ENCODE data around the gene FAM53B. TPM values are rescaled to one million over a fixed set of nuclear protein-coding genes. Genes with fewer than 3 reads are reported as not detected.

FAM53B gene
- total RNA-seq, 2 experiments from 2014 or later: 13.3 to 13.9 TPM

DNA sequence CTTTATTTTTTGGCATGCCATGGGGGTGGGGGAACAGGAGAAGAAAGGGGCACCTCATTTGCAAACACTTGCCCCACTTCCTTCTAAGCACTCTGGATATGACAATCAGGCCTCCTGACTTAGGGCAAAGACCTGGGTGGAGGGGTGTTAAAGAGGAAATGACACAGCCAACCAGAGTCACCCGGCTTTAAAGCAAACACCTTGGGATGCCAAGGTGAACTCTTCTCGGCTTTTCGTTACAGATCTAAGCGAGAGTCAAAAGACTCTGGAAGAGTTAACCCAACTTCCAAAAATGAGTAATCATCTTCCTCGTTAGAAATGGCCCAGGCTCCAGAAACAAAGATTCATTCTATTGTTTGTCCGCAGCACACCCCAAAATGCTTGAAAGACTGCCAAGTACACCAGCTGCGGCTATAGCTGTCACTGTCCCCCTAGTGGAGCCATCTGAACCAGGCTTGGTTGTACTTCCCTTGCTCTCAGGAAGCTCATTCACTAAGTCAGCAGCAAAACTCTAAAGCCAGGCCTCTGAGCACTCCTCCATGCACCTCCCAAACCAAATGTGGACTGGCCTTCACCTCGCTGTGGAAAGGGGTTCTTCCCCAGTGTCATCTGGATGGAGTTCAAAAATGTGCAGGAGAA lies 24.8 kb downstream of the FAM53B start:
- Mint-ChIP-seq H3K27ac (peak overlapping the region; percentile 95), H3K4me3 (peak overlapping the region; percentile 68), H3K4me1 (peaks cover 95% of the 10 kb centered on the region), H3K36me3 (ENCODE audit: low read depth) (peaks cover 20% of the 10 kb centered on the region), H3K27me3 (no peaks in the 10 kb centered on the region), H3K9me3 (ENCODE audit: low read depth) (no peaks in the 10 kb centered on the region)
- peak; percentile 44 for ATAC-seq
- CTCF ChIA-PET: interaction anchor here (0.5 to 11.9 kb wide), 17 partner anchors 12 to 107 kb away, joined by 3 to 146 read pairs (median 6); no protein-coding TSS in a partner anchor
- POLR2A ChIA-PET: interaction anchor here (1.1 to 5.8 kb wide), 8 partner anchors 10 to 76 kb away, joined by 4 to 63 read pairs (median 22); no protein-coding TSS in a partner anchor
- peak; percentile 83 for DNase-seq
- intact Hi-C loops (cut with DNase I, micrococcal nuclease): loop anchor here (1.0 to 2.0 kb wide), 7 partner anchors 9 to 71 kb away; partner anchors contain the start of gene EEF1AKMT2 (in 1 of the 2)

DNA sequence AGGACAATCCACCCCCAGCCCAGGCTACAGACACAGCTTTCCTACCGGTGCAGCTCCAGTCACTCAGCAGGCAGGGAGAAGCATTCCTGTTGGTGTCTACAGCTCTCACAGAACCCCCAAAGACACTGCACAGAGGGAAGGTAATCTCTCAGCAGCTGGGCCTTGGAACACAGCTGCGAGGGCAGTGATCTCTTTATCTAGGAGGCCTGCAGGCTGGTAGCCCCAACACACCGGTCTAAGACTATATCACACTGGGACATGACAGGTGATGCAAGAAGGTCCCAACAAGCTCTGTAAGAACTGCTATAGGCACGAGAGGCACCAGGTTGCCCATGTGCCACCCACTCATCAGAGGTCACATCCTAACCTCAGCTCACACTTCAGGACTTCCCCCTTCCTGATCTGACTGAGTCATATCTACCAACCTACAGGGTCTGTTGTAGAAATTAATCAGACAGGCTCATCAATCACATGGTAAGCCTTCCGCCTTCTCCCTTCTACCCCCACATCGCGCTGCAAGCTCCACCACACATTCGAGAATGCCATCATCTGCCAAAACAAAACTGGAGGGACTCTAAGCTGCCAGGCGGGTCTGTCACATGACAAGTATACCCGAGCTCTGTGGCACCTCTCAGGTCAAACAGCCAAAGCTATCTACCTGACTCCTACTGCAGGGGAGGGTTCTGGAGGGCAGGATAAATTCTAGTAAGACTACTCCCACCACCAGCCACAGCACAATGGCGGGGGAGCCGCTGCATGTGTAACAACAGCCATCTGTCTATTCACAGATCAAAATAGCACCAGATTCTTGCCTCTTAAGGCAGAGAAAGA lies 26.1 kb downstream of the FAM53B start:
- no peaks in the 10 kb centered on the region for H3K9me3 Mint-ChIP-seq (ENCODE audit: low read depth)
- ChIA-PET POLR2A (interaction anchor here (0.6 to 5.8 kb wide), 18 partner anchors 9 to 104 kb away, joined by 3 to 63 read pairs (median 4); partner anchors contain the start of gene ABRAXAS2), CTCF (interaction anchor here (0.5 to 11.9 kb wide), 25 partner anchors 9 to 106 kb away, joined by 3 to 146 read pairs (median 4); no protein-coding TSS in a partner anchor)
- peak overlapping the region; percentile 68 for H3K4me3 Mint-ChIP-seq
- H3K27ac Mint-ChIP-seq: peak overlapping the region; percentile 95
- DNase-seq: peak; percentile 89
- H3K36me3 Mint-ChIP-seq (ENCODE audit: low read depth): peaks cover 20% of the 10 kb centered on the region
- ATAC-seq: peak; percentile 74
- intact Hi-C loops (cut with DNase I, micrococcal nuclease): loop anchor here (1.0 to 2.0 kb wide), 11 partner anchors 10 to 91 kb away; partner anchors contain the start of gene EEF1AKMT2 (in 2 of the 2)
- peaks cover 95% of the 10 kb centered on the region for H3K4me1 Mint-ChIP-seq
- no peaks in the 10 kb centered on the region for H3K27me3 Mint-ChIP-seq

DNA sequence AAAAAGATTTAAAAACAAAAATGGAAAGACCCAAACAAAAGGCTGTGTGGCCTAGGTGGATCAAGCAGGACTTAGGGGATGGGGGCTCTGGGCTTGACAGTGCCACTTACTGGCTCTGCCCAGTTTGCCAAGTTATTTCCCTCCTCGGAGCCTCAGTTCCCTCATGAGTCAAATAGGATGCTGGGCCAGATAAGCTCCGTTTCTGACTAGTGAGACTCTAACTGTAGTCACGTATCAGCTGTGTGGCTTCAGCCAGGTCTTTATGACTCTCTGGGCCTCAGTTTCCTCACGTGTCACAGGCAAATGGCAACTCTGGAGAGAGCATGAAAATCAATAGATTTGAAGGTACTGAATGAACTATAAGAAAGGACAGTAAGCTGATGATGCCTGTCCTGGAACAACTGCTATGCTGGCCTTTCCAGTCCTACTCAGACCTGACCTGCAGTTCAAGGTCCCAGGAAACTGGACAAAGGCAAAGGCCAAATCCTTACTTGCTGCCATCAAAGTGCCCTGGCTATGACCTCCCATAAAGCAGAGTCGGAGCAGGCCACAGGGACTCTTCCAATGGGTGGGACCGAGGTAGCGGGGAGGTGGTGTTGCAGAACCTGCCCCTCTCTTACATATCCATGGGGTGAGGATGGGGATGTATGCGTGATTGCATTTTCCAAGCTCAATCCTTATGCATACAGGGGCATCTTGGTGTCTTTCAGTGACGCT lies 27.0 kb downstream of the FAM53B start:
- Mint-ChIP-seq H3K4me3 (peak overlapping the region; percentile 68), H3K4me1 (peaks cover 94% of the 10 kb centered on the region), H3K36me3 (ENCODE audit: low read depth) (peaks cover 20% of the 10 kb centered on the region), H3K27ac (peak overlapping the region; percentile 95), H3K27me3 (no peaks in the 10 kb centered on the region), H3K9me3 (ENCODE audit: low read depth) (no peaks in the 10 kb centered on the region)
- POLR2A ChIA-PET: interaction anchor here (0.6 to 5.8 kb wide), 11 partner anchors 8 to 76 kb away, joined by 3 to 63 read pairs (median 8); no protein-coding TSS in a partner anchor
- no peak for DNase-seq
- CTCF ChIA-PET: interaction anchor here (1.4 to 11.9 kb wide), 12 partner anchors 9 to 80 kb away, joined by 4 to 146 read pairs (median 22); no protein-coding TSS in a partner anchor
- intact Hi-C loops (cut with DNase I, micrococcal nuclease): no loop called here
- no peak for ATAC-seq

DNA sequence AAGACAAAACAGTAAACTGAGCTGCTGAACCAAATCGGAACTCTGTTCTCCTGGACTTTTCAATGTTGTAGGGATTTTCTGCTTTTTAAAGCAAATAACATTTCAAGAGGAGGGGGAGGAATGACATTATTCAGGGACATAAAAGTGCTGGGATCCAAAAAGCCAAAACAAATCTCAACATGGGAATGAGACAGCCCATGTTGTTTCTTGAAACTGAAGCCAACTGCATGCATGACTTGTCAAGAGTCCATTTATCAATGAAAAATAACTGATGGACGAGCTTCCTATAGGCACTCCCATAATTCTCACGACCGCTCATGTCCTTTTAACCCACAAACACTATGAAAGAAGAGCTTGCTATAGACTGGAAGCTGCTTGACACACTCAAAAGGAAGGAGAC lies 27.8 kb downstream of the FAM53B start:
- ATAC-seq: no peak
- H3K4me1 Mint-ChIP-seq: peaks cover 87% of the 10 kb centered on the region
- ChIA-PET CTCF (interaction anchor here (1.4 to 11.9 kb wide), 9 partner anchors 9 to 65 kb away, joined by 4 to 146 read pairs (median 32); partner anchors contain the start of gene FAM53B), POLR2A (interaction anchor here (0.8 to 5.8 kb wide), 4 partner anchors 11 to 27 kb away, joined by 3 to 63 read pairs (median 26); no protein-coding TSS in a partner anchor)
- no peak for DNase-seq
- H3K4me3 Mint-ChIP-seq: no peak overlapping the region
- H3K9me3 Mint-ChIP-seq (ENCODE audit: low read depth): no peaks in the 10 kb centered on the region
- H3K36me3 Mint-ChIP-seq (ENCODE audit: low read depth): peaks cover 18% of the 10 kb centered on the region
- H3K27me3 Mint-ChIP-seq: no peaks in the 10 kb centered on the region
- intact Hi-C loops (cut with DNase I, micrococcal nuclease): no loop called here
- H3K27ac Mint-ChIP-seq: peak overlapping the region; percentile 95

DNA sequence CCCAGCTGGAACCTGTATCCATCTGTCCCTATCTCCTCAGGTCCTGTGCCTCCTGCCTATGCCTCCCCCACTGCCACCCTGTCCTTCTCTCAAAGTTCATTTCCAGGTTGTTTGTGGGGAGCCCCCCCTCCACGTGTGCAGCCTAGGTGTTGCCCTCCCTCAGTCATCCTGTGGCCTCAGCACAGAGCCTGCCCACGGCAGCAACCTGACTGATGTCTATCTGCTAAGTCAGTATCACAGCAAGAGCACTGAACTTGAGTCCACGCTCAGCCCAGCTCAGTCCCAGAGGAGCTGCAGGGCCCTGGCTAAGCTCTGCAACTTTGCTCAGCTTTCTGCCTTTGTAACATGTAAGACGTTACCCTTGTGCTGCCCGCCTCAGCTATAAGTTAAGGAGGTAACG lies 28.7 kb downstream of the FAM53B start:
- Mint-ChIP-seq H3K4me3 (no peak overlapping the region), H3K4me1 (peaks cover 84% of the 10 kb centered on the region), H3K27me3 (no peaks in the 10 kb centered on the region), H3K27ac (peak overlapping the region; percentile 66), H3K36me3 (ENCODE audit: low read depth) (peaks cover 16% of the 10 kb centered on the region), H3K9me3 (ENCODE audit: low read depth) (no peaks in the 10 kb centered on the region)
- DNase-seq (peak; percentile 41), ATAC-seq (no peak)
- intact Hi-C loops (cut with DNase I, micrococcal nuclease): no loop called here
- POLR2A ChIA-PET: interaction anchor here (1.4 to 5.8 kb wide), 4 partner anchors 8 to 26 kb away, joined by 4 to 63 read pairs (median 26); no protein-coding TSS in a partner anchor
- CTCF ChIA-PET: interaction anchor here (1.5 to 11.9 kb wide), 6 partner anchors 9 to 29 kb away, joined by 4 to 146 read pairs (median 73); partner anchors contain the start of gene FAM53B

DNA sequence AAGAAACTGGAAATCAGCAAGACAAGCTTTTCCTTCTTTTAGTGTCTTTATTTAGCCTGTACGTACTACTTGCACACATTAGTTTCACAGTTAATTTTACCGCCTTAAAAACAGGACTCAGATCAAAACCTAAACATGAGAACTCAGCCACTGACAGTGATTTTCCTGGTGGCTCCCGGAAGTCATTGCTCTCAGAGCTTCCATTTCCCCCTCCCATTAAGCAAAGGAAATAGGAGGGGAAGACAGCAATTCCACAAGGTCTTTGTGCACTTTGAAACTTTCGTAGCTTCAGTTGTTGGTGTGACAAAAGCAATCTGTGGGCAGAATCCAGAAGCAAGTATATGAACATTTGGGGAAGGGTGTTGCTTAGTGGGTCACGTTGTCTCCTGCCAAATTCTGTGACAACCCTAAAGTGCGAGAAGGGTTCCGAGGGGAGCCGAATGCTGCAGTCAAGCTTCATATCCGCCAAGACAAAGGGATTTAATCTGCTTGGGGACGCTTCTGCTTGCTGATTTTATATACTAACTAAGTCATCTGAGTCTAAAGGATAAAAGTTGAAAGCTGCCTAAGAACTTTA lies 30.4 kb downstream of the FAM53B start:
- ATAC-seq (no peak), DNase-seq (no peak)
- CTCF ChIA-PET: interaction anchor here (0.8 to 2.5 kb wide), 9 partner anchors 9 to 28 kb away, joined by 3 to 10 read pairs (median 3); no protein-coding TSS in a partner anchor
- Mint-ChIP-seq H3K27me3 (no peaks in the 10 kb centered on the region), H3K9me3 (ENCODE audit: low read depth) (no peaks in the 10 kb centered on the region), H3K4me3 (no peak overlapping the region), H3K36me3 (ENCODE audit: low read depth) (peaks cover 15% of the 10 kb centered on the region), H3K4me1 (peaks cover 86% of the 10 kb centered on the region), H3K27ac (peak overlapping the region; percentile 17)
- POLR2A ChIA-PET: interaction anchor here (0.7 to 1.4 kb wide), 3 partner anchors 9 to 26 kb away, joined by 3 to 4 read pairs (median 3); no protein-coding TSS in a partner anchor
- intact Hi-C loops (cut with DNase I, micrococcal nuclease): no loop called here

DNA sequence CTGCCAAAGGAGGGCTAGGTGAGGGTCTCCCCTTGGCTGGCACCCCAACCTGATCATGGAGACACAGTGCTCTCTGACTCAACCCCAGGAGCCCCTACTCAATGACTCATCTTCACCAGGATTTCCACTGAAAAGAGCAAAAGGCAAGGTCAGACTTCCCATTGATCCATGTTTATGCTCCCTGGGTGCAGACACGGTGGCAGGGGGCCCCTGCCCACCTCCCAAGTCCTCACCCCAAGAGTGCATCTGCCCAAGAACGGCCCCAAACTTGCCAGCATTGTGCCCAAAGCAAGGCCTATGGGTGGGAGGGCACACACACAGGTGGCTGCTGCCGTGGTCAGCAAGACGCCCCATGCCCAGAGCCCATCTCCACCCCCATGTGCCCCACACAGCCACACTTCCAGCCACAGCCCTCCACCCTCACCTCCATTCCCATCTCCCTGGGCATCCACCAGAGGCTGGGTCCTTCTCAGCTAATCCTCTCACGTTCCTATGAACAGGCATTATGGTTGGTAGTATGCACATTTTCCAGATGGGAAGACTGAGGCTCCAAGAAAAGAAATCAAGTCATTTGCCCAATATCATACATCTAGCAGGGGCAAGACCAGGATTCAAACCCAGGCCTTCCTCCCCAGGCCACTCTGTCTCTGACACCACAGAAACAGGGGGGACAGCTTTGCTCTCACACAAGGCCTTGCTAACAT lies 31.3 kb downstream of the FAM53B start:
- POLR2A ChIA-PET: no interaction called here
- peaks cover 14% of the 10 kb centered on the region for H3K36me3 Mint-ChIP-seq (ENCODE audit: low read depth)
- DNase-seq (no peak), ATAC-seq (no peak)
- intact Hi-C loops (cut with DNase I, micrococcal nuclease): no loop called here
- CTCF ChIA-PET: interaction anchor here (0.9 to 2.5 kb wide), 6 partner anchors 8 to 28 kb away, joined by 3 to 10 read pairs (median 4); no protein-coding TSS in a partner anchor
- H3K27ac Mint-ChIP-seq: peak overlapping the region; percentile 53
- no peak overlapping the region for H3K4me3 Mint-ChIP-seq
- no peaks in the 10 kb centered on the region for H3K27me3 Mint-ChIP-seq
- no peaks in the 10 kb centered on the region for H3K9me3 Mint-ChIP-seq (ENCODE audit: low read depth)
- peaks cover 86% of the 10 kb centered on the region for H3K4me1 Mint-ChIP-seq

DNA sequence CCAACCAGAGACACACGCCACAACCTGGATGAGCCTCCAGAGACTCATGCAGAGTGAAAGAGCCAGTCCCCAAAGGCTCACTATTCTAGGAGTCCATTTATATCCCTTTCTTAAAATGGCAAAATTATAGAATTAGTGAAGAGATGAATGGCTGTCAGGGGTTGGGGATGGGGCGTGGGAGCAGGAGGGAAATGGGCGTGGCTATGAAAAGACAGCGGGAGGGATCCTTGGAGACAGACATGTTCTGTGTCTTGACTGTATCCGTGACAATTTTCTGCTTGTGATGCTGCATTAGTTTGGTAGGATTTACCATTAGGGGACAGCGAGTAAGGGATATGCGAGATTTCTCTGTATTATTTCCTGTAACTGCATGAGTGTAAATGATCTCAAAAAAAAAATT lies 33.0 kb downstream of the FAM53B start:
- DNase-seq: no peak
- no peaks in the 10 kb centered on the region for H3K27me3 Mint-ChIP-seq
- H3K4me1 Mint-ChIP-seq: peaks cover 83% of the 10 kb centered on the region
- H3K9me3 Mint-ChIP-seq (ENCODE audit: low read depth): no peaks in the 10 kb centered on the region
- intact Hi-C loops (cut with DNase I, micrococcal nuclease): no loop called here
- POLR2A ChIA-PET: no interaction called here
- CTCF ChIA-PET: no interaction called here
- H3K27ac Mint-ChIP-seq: peak overlapping the region; percentile 15
- no peak for ATAC-seq
- H3K4me3 Mint-ChIP-seq: no peak overlapping the region
- peaks cover 6% of the 10 kb centered on the region for H3K36me3 Mint-ChIP-seq (ENCODE audit: low read depth)

DNA sequence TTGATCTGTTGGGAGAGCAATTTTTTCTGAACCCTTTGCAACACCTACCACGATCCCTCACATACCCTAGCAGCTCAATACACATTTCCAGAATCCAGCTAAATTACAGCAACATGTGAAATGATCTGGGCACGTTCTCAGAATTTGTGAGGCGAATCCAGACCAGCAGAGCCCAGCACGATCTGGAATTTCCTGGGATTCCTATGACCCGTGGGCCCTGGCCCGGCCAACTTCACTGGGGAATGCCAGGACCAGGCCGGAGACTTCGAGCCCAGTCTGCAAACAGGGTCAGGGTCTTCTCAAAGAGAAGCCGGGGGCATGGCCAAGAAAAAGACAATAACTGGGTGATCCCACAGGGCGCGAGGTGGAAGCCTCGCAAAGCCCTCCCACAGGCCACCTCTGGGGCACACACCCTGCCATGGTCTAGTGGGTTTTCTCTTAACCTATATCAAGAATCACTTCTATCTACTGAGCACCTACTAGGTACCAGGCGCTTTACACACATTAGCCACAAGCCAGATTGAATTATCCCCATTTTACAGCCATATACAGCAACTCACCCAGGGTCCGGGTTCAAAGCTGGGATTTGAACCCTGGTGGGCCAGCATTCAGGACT lies 33.8 kb downstream of the FAM53B start:
- ATAC-seq: no peak
- POLR2A ChIA-PET: no interaction called here
- no peak for DNase-seq
- intact Hi-C loops (cut with DNase I, micrococcal nuclease): no loop called here
- peak overlapping the region; percentile 15 for H3K27ac Mint-ChIP-seq
- peaks cover 7% of the 10 kb centered on the region for H3K36me3 Mint-ChIP-seq (ENCODE audit: low read depth)
- no peaks in the 10 kb centered on the region for H3K9me3 Mint-ChIP-seq (ENCODE audit: low read depth)
- no peak overlapping the region for H3K4me3 Mint-ChIP-seq
- no peaks in the 10 kb centered on the region for H3K27me3 Mint-ChIP-seq
- H3K4me1 Mint-ChIP-seq: peaks cover 83% of the 10 kb centered on the region
- CTCF ChIA-PET: interaction anchor here (0.6 to 1.0 kb wide), 3 partner anchors 8 to 65 kb away, joined by 3 read pairs; no protein-coding TSS in a partner anchor
